ENCODE results near the gene PRKG2.

The PRKG2 gene

GRCh38 chr4:81220271-81220670 lies 5.2 kb upstream of the PRKG2 start:
- no peak for DNase-seq (ENCODE audit: low read depth, low spot score)
- no peak overlapping the region for H3K4me3 ChIP-seq (ENCODE audit: low read depth, low read length)
- CTCF ChIA-PET = no interaction called here
- no peak for TF ChIP-seq CTCF (IDR thresholded peaks at IDR 0.05; ENCODE audit: insufficient read depth, low read length, missing control alignments)
- POLR2A ChIA-PET = no interaction called here

- TF ChIP-seq CTCF (IDR thresholded peaks at IDR 0.05; ENCODE audit: insufficient read depth, low read length, missing control alignments) = no peak
- H3K4me3 ChIP-seq (ENCODE audit: low read depth, low read length) = no peak overlapping the region
- POLR2A ChIA-PET = no interaction called here
- CTCF ChIA-PET = no interaction called here
- no peak for DNase-seq (ENCODE audit: low read depth, low spot score)
Observed at GRCh38 chr4:81218206-81218605, 3.2 kb upstream of the PRKG2 start.

- no peak for DNase-seq (ENCODE audit: low read depth, low spot score)
- TF ChIP-seq CTCF (IDR thresholded peaks at IDR 0.05; ENCODE audit: insufficient read depth, low read length, missing control alignments) = no peak
- no peak overlapping the region for H3K4me3 ChIP-seq (ENCODE audit: low read depth, low read length)
- ChIA-PET CTCF (no interaction called here), POLR2A (no interaction called here)
Observed at GRCh38 chr4:81217779-81218178, 2.8 kb upstream of the PRKG2 start.

GRCh38 chr4:81215931-81216330 lies 909 bp upstream of the PRKG2 start:
- H3K4me3 ChIP-seq (ENCODE audit: low read depth, low read length) = no peak overlapping the region
- ChIA-PET CTCF (no interaction called here), POLR2A (no interaction called here)
- TF ChIP-seq CTCF (IDR thresholded peaks at IDR 0.05; ENCODE audit: insufficient read depth, low read length, missing control alignments) = no peak
- DNase-seq (ENCODE audit: low read depth, low spot score) = no peak

- CTCF ChIA-PET = interaction anchor here (0.7 kb wide), 1 partner anchor 144 kb away, joined by 3 read pairs; no protein-coding TSS in a partner anchor
- DNase-seq (ENCODE audit: low read depth, low spot score) = no peak
- POLR2A ChIA-PET = no interaction called here
- TF ChIP-seq CTCF (IDR thresholded peaks at IDR 0.05; ENCODE audit: insufficient read depth, low read length, missing control alignments) = no peak
- peak overlapping the region; percentile 49 for H3K4me3 ChIP-seq (ENCODE audit: low read depth, low read length)
Observed at GRCh38 chr4:81214144-81214880, 710 bp downstream of the PRKG2 start.

- ChIA-PET CTCF (no interaction called here), POLR2A (no interaction called here)
- no peak for DNase-seq (ENCODE audit: low read depth, low spot score)
- no peak for TF ChIP-seq CTCF (IDR thresholded peaks at IDR 0.05; ENCODE audit: insufficient read depth, low read length, missing control alignments)
- no peak overlapping the region for H3K4me3 ChIP-seq (ENCODE audit: low read depth, low read length)
Observed at GRCh38 chr4:81213671-81214070, 1.4 kb downstream of the PRKG2 start.
